Measurements from ENCODE around the gene MMP23B. TPM values are rescaled to one million over a fixed set of nuclear protein-coding genes. Genes with fewer than 3 reads are reported as not detected.

Gene MMP23B
- 0.52 to 1.0 TPM (median 0.83 TPM) in 5 replicates for total RNA-seq (2022; extraction: Qiagen RNA extraction; ENCODE audit: low read depth)

DNA sequence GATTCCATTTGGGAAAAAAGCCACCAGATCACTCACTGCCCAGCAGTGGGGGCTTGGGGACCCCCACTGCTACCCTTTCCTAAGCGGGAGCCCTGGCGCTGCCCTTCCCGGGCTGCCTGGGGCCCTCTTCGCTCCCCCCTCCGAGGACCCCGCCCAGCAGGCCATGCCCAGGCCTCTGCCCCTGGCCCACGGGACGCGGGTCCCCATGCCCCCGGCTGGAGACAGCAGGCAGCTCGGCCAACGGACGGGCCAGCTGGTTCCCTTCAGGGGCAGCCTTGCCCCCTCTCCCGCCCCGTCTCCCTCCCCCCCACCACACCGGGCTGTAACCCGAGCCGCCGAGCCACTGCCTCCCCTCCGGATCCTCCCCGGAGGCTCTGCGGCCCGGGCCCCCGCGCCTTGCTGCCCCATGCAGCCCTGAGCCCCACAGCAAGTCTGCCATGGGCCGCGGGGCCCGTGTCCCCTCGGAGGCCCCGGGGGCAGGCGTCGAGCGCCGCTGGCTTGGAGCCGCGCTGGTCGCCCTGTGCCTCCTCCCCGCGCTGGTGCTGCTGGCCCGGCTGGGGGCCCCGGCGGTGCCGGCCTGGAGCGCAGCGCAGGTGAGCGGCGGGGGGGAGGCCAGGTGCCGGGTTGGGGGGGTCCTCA is at the start of gene MMP23B:
Gene MMP23B (plus strand): TSS at position 392 of the 639 bp plus-strand sequence. CDS start 46 bp downstream, at position 438.

DNA sequence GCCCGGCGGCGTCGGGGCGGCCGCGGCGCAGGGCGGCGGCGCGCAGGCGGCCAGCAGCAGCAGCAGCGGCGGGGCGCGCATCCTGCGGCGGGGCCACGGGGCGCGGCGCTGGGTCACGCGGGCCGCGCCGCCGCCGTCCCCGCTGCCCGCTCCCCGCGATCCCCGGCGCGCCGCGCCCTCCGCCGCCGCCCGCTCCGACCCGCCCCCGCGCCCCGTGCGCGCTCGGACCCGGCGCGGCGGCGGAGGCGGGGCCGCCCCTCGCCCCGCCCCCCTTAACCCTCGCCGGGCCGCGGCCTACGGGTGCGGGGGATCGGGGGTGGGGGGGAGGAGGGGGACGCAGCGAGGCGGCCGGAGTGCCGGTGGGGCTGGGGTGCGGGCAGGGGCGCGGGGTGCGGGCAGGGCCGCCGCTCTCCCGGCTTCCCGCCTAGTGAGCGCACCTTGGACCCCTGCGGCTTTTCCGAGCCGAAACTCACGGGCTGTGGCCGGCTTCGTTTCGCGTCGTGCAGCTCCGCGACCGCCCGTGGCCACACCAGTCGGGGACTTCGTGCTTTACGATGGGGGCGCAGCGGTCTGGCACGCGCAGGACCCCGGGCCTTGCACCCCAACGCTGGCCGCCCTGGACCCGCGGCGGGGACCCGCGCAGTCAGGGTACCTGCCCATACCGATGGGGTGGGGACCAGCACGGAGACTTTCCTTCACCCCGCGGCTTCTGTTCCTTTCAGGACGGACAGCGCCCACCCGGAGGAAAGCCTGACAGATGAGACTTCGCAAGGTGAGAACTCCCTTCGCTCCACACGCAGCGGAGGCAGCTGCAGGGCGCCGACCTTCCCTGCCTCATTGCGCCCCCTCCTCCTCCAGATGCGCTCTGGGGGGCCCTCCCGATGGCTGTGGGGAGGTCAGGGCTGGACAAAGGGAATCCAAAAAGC is 31.8 kb upstream of the MMP23B start, which contains the start of gene FNDC10:
Gene FNDC10 (minus strand): TSS at position 201 of the 926 bp plus-strand sequence. CDS start 120 bp downstream, at position 81.

GRCh38 chr1:1615256-1616044 is 16.5 kb upstream of the MMP23B start, which contains the start of gene MIB2:
TSS of gene MIB2 (plus strand) at chr1:1615500. CDS start at chr1:1623453, 7,953 bp downstream.

DNA sequence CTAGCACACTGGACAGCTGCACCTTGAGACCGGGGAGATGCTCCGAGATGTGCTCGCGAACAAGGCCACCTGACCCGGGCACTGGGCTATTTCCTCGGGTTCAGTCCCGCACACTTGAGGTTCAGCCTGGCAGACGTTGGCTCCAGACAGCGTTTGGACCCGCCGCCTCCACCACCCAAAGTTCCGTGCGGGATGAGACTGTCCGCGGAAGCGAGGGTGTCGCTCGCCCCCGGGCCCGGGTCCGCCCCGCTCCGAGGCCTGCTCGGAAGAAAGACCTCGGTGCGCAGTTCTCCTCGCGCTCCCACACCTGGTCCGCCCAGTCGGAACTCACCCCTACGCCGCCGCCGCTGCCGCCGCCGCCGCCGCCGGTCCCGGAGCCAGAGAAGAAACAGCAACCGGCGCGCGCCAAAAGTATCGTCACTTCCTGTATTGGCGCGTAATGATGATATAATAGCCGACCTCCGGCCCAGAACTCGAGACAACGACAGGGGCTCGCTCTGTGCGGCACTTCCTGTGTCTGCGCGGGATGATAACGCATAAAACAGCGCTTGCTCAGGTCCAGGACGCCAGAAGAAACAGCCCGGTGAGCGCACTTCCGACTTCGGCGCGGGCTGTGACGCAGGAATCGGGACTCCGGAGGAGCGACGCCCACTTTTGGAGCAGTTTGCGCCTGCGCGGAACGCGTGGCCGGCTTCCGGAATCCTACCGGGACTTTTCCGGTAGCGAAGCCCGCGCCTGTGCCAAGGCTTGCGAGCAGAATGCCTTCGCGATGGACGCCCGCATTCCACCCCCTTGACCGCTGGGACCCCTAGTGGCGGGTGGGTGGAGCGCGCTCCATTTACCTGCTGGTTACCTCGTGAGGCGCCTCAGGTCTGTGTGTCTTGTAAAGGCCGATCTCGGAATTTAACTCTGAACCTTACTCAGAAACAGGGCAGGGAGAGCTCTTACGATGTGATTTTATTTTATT is 26.9 kb downstream of the MMP23B start, which contains the start of gene CDK11B:
Gene CDK11B (minus strand): TSS at position 422 of the 967 bp plus-strand sequence. CDS start 1,519 bp downstream, outside the sequence.

Other genes with a start within 250 kb of the MMP23B start
- gene CCNL2, start 232.8 kb upstream of the MMP23B start, total RNA-seq (2022; extraction: Qiagen RNA extraction; ENCODE audit: low read depth), result 40.1 to 58.5 TPM (median 55.1 TPM) in 5 replicates
- gene MRPL20, start 224.9 kb upstream of the MMP23B start, total RNA-seq (2022; extraction: Qiagen RNA extraction; ENCODE audit: low read depth), result 130 to 154 TPM (median 133 TPM) in 5 replicates
- gene ANKRD65, start 210.9 kb upstream of the MMP23B start, total RNA-seq (2022; extraction: Qiagen RNA extraction; ENCODE audit: low read depth), result 0.07 to 0.09 TPM in 2 of 5 replicates, not detected in the others
- 6.1 to 16.9 TPM (median 13.8 TPM) in 5 replicates for gene VWA1, start 196.5 kb upstream of the MMP23B start, total RNA-seq (2022; extraction: Qiagen RNA extraction; ENCODE audit: low read depth)
- gene ATAD3C, start 182.5 kb upstream of the MMP23B start, total RNA-seq (2022; extraction: Qiagen RNA extraction; ENCODE audit: low read depth), result not detected in 5 replicates
- gene ATAD3B, start 160.4 kb upstream of the MMP23B start, total RNA-seq (2022; extraction: Qiagen RNA extraction; ENCODE audit: low read depth), result 1.6 to 3.5 TPM (median 2.7 TPM) in 5 replicates
- 30.4 to 40.6 TPM (median 33.6 TPM) in 5 replicates for gene ATAD3A, start 120.0 kb upstream of the MMP23B start, total RNA-seq (2022; extraction: Qiagen RNA extraction; ENCODE audit: low read depth)
- 0.44 to 0.77 TPM (median 0.56 TPM) in 5 replicates for gene TMEM240, start 91.5 kb upstream of the MMP23B start, total RNA-seq (2022; extraction: Qiagen RNA extraction; ENCODE audit: low read depth)
- gene SSU72, start 57.3 kb upstream of the MMP23B start, total RNA-seq (2022; extraction: Qiagen RNA extraction; ENCODE audit: low read depth), result 77.9 to 108 TPM (median 106 TPM) in 5 replicates
- 6.3 to 10.2 TPM (median 7.4 TPM) in 5 replicates for gene FNDC10, start 32.0 kb upstream of the MMP23B start, total RNA-seq (2022; extraction: Qiagen RNA extraction; ENCODE audit: low read depth)
- gene MIB2, start 16.7 kb upstream of the MMP23B start, total RNA-seq (2022; extraction: Qiagen RNA extraction; ENCODE audit: low read depth), result 8.8 to 24.1 TPM (median 17.7 TPM) in 5 replicates
- 22.4 to 27.4 TPM (median 26.3 TPM) in 5 replicates for gene CDK11B, start 26.8 kb downstream of the MMP23B start, total RNA-seq (2022; extraction: Qiagen RNA extraction; ENCODE audit: low read depth)
- gene SLC35E2B, start 60.6 kb downstream of the MMP23B start, total RNA-seq (2022; extraction: Qiagen RNA extraction; ENCODE audit: low read depth), result 9.7 to 15.2 TPM (median 13.6 TPM) in 5 replicates
- gene CDK11A, start 92.2 kb downstream of the MMP23B start, total RNA-seq (2022; extraction: Qiagen RNA extraction; ENCODE audit: low read depth), result 19.0 to 25.2 TPM (median 23.1 TPM) in 5 replicates
- 25.8 to 41.6 TPM (median 36.4 TPM) in 5 replicates for gene NADK, start 146.3 kb downstream of the MMP23B start, total RNA-seq (2022; extraction: Qiagen RNA extraction; ENCODE audit: low read depth)